HG02970 (cell line): Measurements from ENCODE around the gene PTPRF.

ENCODE experiments used
- ATAC-seq: cut with Tn5 transposase; IDR thresholded peaks from one replicate; pipeline ENCODE4 v1.9.1; 2021; ENCODE audit warnings: mild to moderate bottlenecking, moderate library complexity, moderate number of reproducible peaks; ENCODE audit not compliant: unreplicated experiment, low FRiP score

Gene PTPRF

GRCh38 chr1:43512133-43512532 is 18.6 kb upstream of the PTPRF start:
- no peak for ATAC-seq

GRCh38 chr1:43512681-43513080 is 18.0 kb upstream of the PTPRF start:
- no peak for ATAC-seq

- no peak for ATAC-seq
These were observed 17.1 kb upstream of the PTPRF start for GRCh38 chr1:43513471-43514173.

- no peak for ATAC-seq
These were observed 11.6 kb upstream of the PTPRF start for GRCh38 chr1:43518935-43519686.

GRCh38 chr1:43520100-43520778 is 10.4 kb upstream of the PTPRF start:
- ATAC-seq: no peak

GRCh38 chr1:43521078-43521477 is 9.6 kb upstream of the PTPRF start:
- no peak for ATAC-seq

- no peak for ATAC-seq
These were observed 8.9 kb upstream of the PTPRF start for GRCh38 chr1:43521756-43522155.

GRCh38 chr1:43522431-43522775 is 8.3 kb upstream of the PTPRF start:
- no peak for ATAC-seq

GRCh38 chr1:43522776-43523480 is 7.8 kb upstream of the PTPRF start:
- no peak for ATAC-seq

- no peak for ATAC-seq
These were observed 5.9 kb upstream of the PTPRF start for GRCh38 chr1:43524804-43525203.

GRCh38 chr1:43526002-43526401 is 4.7 kb upstream of the PTPRF start:
- ATAC-seq: no peak

- ATAC-seq: no peak
These were observed 3.4 kb upstream of the PTPRF start for GRCh38 chr1:43527111-43527878.

GRCh38 chr1:43529206-43529731 is 1.4 kb upstream of the PTPRF start:
- no peak for ATAC-seq

- no peak for ATAC-seq
These were observed 623 bp downstream of the PTPRF start for GRCh38 chr1:43531107-43531905.

- no peak for ATAC-seq
These were observed 1.4 kb downstream of the PTPRF start for GRCh38 chr1:43531906-43532584.

GRCh38 chr1:43532716-43533115 is 2.0 kb downstream of the PTPRF start:
- ATAC-seq: no peak

GRCh38 chr1:43533584-43533983 is 2.9 kb downstream of the PTPRF start:
- no peak for ATAC-seq

- ATAC-seq: no peak
These were observed 3.6 kb downstream of the PTPRF start for GRCh38 chr1:43534256-43534655.
